Fibroblast of skin of abdomen (primary cell): ENCODE measurements around the gene TREX2.

Experiments used
- DNase-seq: peaks from one replicate; pipeline ENCODE4 v3.0.0-alpha.2; 2013

Gene TREX2

DNA sequence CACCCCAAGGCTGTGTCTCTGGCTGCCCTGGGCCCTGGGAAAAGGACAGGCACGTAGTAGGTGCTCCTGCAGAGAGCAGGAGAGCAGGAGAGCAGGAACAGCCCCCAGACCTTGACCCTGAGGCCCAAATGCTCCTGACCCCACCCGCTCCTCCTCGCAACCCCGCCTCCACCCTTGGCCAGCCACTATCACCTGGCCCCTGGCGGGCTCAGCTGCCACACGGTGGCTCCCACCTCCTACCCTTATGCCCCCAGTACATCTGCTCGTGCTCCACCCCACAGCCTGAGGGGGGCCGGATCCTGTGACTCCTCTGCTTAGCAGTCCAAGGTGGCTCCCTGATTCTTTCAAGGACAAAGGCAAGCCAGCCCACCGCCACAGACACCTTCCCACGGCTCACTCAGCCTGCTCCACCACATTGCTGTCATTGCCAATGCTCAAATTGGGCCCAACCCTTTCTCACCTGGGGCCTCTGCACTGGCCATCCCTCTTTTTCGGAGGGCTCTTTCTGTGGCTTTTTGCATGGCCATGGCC, 30.0 kb upstream of the TREX2 start:
- DNase-seq, result no peak

DNA sequence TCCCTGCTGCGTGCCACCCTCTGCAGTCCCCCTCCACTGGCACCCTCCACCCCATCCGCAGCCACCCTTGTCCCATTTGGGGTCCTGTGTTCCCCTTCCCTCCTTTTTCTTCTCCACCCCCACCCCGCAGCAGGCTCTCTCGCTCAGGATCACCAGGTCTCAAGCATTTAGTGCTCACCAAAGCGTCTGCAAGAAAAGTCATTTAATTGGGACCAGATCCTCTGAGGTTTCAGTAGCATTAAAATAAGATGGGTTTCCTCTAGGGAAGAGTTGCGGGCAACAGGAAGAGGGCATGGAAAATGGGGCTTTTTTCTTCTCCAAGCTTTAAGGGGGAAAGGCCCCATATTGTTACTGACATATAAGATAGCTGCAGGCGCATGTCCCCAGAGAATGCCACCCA, 29.4 kb upstream of the TREX2 start:
- peak; percentile 50 for DNase-seq

DNA sequence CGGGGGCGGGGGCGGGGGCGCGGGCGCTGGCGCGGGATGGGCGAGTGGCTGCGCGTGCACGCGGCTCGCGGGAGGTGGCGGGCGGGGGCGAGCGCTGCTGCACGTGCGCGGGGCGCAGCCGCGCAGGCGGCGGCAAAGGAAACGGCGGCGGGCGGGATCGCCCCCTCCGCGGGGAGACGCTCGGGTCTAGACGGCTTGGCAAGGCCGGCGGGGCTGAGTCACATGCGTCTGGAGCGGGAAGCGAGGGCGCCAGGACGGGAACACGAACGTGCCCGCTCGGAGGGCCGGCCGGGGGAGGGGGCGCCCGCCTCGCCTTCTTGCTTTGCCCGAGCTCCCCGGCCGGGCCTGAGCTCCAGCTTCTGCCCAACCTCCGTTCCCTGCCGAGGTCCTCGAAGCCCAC, 28.9 kb upstream of the TREX2 start:
- DNase-seq, result peak; percentile 86

DNA sequence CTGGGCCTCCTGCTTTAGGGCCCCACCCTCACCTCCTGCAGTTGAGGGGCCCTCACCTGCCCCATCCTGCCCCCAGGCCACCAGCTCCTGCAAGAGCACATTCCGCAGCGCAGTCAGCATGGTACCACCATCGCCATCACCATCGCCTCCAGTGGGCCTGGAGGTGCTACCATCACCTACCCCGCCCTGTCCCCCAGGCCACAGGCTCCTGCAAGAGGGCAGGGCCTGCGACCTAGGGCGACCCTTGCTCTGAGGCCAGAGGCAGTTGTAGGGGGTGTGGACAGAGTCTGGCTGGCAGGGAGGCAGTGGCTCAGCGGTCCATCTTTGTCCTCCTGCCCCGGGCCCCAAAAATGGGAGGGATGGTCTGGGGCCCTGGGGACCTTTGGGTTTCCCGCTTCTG, 28.4 kb upstream of the TREX2 start:
- no peak for DNase-seq

DNA sequence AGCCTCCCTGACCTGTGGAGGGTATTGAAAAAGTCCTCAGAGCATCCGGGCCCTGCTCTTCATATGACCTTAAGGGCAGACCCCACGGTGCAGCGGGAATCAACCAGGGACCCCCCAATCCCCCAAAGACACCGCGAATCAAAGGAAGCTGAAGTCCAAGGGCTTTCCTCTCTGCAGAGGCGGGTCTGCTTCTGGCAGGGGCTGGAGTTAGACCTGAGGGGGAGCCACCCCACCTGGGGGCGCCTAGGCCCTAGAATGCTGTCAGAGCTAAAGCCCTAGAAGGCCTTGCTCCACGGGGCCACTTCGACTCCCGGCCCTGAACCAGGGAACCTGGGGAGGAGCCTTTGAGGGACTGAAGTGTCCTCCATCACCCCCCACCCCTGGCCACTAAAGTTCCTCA, 27.3 kb upstream of the TREX2 start:
- DNase-seq, result no peak

DNA sequence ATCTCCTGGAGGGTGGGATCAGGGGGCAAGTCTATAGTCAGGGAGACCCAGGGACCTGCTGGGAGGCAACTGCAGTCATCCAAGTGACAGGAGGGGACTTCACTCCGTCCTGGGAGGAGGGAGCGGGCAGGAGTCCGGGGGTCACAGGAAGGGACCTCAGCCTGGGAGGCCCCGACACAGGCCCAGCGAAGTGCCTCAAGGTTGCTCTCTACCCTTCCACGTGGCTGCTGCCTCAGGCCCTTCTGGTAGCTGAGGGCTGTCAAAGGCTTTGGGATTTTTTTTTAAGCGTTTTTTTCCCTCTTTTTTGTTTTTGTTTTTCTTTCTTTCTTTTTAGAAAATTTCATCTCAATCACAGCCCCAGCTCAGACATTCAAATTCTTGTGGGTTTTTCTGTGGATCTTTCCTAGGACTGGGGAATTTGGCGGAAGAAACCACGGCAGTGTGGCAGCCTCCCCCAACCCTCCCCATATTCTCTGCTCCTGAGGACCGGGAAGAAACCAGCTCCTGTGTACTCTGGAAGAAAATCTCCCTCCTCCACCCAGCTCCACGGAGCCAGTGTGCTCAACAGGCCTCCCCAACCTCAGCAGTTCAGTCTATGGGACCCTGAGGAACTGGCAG, 25.9 kb upstream of the TREX2 start:
- DNase-seq, result peak; percentile 81

DNA sequence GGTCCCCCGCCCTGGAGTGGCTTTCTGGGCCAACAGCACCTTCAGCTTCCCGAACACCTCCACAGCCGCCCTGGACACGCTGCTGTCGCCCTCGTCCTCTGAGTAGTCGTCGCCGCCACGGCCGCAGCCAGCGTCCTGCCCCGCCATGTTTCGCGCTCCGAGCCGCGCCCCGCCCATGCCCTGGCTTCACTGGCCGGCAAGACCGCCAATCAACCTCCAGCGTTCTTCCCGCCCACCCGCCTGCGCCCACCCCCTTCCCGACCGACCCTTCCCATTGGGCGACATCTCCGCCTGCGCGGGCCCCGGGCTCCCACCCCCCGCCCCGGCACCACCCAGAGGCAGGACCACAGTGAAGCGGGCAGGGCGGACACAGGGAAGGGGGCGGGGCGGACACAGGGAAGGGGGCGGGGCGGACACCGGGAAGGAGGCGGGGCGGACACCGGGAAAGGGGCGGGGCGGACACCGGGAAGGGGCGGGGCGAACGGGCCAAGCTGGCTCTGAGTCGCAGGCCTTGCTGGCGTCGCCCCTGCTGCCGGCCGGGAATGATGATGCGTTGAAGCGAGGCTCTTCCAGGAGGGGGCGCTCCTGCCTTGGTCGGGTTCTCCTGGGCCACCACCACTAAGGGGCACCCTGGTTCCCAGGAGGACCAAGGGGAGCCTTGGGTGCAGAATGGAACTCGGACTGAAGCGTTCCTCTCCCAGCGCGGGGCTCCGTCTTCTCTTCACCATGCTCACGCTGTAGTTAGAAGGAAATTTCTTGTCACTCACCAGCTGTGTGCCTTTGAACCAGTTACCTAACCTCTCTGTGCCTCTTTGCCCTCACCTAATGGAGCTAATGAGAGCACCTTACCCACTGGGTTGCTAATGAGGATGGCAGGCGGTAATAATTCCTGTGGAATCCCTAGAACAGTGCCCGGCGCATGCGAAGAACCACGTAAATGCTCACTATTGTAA, 24.8 kb upstream of the TREX2 start, which contains the start of gene HAUS7:
Gene HAUS7, minus strand, starts transcription at position 166 of the 953 bp plus-strand sequence. Its CDS starts 19 bp downstream, at position 147.
- peak; percentile 91 for DNase-seq

DNA sequence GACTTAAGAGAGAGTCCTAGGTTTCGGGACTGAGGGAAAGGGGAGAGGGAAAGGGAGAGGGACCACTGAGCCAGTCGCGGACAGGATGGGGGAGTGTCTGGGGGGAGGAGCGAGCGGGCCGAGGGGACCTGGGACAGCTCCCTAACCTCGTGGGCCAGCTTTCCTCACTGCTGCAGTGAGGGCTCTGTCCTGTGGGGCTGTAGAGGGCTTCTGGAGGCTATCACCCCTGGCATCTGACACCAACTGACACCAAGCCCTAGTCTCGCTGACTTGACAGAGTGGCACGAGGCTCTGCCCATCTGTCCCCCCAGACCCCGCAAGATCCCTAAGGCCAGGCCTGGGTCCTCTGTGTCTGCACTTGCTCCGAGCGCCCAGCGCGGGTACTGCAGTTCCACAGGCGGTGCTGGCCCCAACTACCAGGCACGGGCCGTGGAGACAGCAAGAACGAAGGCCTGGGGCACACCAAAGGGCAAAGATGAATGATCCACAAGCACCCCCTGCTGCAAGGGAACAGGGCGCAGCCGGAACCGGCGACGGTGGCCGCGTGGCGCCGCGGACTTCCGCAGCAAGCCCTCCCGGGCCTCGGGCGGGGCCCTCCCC, 24.1 kb upstream of the TREX2 start:
- DNase-seq, result peak; percentile 3

DNA sequence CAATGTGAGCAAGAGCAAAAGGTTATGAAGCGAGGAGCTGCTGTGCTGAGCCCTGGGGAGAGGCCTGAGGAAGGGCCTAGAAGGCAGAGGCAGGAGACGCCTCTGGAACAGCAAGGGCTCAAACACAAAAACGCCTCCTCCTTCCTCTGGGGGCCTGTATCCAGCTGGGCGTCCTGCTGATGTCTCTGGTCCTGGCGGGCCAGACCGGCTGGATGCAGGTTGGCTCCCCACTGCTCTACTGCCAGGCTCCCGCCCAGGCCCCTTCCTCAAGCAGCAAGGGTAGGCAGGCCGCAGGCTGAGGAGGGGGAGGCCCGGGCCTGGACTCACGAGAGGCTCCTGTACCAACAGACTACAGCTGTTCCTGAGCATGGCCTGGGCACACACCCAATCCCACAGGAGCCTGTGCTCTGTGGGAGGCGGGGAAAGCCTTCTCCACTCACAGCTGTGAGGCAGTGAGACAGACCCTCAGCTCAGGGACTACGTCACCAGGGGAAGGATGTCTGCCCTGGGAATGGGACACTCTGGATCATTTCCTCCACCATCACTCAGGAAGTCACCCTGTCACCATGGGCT, 22.2 kb upstream of the TREX2 start:
- peak; percentile 25 for DNase-seq

DNA sequence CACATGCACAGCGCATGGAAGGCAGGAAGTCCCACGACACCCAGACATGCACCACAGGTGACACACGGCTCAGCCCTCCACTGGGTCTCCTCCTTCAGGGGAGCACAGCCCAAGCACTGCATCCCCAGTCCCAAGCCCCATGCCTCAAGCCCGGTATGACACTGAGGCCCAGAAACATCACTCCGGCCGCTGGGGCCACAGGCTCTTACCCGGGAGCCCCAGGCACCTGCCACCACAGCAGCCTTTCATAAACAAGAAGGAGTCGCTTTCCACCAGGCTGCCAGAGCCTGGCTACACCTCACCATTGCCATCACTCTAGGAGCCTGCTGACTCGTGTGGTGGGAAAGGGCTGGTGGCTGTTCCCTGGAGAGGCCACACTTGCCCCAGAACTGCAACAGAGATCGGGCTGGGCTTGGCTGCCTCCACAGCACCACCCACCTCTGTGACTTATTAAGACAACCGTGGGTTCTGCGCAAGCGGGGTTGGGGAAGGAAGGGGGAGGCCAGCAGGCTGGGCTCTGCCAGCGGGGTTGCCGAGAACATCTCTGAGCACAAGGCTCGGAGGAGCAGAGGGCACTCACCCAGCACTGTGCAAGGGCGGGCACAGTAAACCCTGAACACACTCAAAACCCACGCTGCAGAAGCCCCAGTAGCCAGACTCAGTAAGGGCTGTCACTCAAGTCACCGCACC, 20.0 kb upstream of the TREX2 start:
- no peak for DNase-seq

DNA sequence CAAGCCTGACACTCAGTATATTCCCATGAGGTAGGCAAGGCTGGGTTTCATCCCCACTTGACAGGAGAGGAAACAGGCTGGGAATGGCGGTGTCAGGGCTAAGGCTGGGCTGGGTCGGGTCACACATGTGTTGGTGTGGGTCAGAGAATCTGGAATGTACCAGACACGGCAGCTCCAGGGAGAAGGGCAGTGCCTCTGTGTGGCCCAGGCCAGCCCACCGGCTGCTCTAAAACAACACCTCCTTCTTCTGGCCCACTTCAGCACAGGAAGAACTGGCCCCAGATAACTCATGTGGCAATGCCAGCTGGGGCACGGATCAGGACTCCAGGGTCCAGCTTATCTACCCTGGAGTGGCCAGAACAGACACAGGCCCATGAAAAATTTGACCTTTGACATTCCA, 18.3 kb upstream of the TREX2 start:
- DNase-seq, result no peak

DNA sequence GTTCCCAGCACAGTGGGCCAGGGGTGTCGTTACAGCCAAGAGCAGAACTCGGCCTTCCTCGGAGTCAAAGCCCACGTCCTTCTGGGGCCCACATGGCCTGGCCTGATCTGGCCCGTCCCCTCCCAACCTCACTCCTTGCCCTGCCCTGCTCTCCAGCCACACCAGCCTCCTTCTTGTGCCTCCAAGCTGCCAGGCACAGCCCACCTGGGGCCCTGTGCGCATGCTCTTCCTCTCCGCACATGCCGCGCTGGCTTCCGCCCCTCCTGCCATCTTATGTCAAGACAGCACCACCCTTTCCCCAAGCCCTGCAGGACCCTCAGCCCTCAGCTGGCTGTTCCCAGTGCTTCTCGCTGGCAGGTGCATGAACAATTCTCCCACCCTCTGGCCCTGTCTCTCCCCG, 17.7 kb upstream of the TREX2 start:
- DNase-seq, result no peak

DNA sequence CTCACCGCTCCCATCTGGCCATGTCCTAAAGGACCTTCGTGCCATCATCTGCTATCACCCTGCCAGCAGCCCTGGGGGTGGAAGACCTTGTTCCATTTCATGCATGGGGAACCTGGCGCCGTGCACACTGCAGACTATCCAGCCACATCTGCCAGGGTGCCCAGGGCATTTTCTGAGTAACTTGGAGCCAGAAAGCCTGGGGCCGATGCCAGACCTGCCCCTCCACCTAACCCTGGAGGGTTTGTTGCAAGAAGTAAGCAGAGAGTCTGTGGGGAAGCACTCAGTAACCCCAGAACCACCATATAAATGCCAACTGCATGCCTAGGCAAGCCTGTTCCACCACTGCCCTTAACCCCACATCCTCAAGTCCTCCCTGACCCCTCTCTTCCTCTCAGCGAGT, 17.2 kb upstream of the TREX2 start:
- DNase-seq, result no peak

DNA sequence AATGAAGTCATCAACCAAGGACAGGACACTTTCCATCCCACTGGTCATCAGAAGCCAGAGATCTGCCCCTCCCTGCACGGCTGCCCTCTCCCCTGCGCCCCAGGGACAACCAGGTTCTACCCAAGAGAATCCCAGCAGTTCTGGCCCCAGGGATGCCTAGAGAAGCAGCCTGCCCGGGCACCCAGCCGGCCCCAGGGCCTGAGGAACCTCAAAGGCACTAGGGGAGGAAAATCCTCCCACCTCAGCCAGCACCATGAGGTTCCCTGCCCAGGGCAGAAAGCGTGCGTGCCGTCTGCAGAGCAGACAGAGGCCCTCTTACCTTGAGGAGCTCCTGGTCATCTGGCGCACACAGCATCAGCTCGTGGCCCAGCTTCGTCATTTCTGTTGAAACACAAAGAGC, 16.4 kb upstream of the TREX2 start:
- DNase-seq, result no peak

DNA sequence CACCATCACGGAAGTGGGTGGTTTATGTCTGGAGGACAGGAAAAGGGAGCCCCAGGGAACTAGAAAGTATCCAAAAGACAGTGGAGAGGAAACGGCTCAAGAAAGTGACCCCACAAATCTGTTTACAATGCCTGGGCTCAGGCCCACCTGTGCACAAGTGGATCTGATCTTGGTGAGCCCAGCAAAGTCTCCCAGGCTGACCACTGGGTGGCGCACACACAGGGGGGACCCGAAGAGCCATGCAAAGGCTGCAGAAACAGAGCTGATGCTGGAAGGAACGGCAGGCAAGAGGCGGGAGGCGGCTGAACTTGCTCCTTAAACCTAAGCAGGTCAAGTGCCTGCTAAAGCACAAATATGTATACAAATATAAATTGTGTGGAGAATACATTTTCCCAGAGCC, 15.0 kb upstream of the TREX2 start:
- DNase-seq, result peak; percentile 32

DNA sequence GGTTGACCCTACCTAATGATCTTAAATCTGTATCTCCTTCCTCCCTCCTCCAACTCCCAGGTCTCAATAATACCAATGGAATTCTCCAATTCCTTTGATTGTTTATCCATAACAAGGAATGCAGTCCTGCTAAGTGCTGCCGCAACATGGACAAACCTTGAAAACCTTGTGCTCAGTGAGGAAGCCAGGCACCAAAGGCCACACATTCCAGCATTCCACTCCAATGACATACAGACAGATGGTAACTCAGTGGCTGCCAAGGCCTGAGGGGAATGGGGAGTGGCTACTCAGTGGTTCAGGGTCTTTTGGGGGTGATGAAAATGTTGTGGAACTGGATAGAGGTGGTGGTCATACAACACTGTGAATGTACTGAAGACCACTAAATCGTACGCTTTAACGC, 14.1 kb upstream of the TREX2 start:
- peak; percentile 72 for DNase-seq

DNA sequence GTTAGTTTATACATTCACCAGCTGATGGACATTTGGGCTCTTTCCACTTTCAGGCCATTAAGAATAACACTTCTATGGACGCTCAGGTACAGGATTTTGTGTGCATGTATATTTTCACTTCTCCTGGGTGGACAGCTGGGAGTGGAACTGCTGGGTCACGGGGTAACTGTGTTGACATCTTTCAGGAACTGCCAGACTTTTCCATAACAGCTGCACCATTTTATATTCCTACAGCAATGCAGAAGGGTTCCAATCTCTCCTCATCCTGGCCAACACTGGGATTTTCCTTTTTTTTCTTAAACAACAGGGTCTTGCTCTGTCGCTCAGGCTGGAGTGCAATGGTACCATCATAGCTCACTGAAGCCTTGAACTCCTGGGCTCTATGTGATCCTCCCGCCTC, 12.6 kb upstream of the TREX2 start:
- DNase-seq, result no peak

DNA sequence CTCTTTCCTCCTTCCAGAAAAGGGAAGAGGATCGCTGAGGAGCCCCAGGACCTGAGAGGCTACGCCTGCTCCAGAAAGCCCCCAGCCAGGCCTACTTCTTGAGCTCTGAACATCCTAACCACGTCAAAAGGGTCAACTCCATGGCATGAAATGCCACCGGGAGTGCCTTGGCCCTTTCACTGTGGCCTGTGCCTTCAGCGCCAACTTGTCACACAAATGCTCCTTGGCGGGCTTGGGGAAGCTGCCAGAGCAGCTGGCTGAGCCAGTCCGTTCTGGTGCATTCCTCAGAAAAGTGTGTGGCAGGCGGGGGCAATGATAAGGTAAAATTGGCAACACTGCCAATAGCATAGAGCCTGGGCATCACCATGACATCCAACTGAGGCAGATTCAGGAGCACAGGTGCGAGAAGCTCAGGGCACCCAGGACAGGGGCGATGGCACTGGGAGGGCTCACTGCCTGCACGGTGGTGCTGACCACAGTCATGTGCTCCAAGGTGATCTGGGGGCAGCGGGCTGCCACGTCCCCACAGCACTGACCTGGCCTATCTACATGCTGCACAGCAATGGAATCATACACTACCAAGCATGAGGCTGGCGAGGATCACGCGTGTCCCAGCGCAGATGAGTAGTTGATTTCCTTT, 12.1 kb upstream of the TREX2 start:
- DNase-seq, result no peak

DNA sequence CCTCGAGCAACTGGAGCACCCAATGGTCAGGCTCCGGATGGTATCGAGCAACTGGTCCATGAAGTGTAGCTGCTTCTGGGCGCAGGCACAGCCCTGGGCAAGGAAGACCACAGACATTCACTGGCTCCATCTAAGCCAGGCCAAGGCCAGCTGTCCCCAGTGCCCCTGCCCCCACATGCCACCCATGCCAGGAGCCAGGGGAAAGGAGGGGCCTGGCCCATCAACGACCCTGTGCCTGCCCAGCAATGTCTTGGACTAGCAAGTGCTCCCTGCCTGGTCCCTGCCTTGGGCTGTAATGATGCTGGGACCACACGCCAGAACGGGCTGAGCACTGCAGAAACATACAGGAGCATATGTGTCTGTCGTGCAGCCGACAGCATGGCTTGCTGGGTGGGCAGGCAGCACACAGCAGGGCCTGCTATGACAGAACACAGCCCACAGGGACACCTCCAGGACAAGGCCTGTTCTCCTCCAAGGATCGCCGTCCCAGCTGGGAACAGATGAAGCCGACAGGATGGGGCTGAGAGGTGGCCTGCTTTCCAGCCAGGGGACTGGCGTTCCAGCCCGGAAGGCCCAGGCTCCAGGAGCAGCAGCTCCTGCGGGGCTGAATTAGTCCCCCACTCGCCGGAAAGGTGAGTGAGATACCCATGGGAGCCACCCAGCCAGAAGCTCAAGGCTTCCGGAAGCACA, 11.4 kb upstream of the TREX2 start:
- no peak for DNase-seq

DNA sequence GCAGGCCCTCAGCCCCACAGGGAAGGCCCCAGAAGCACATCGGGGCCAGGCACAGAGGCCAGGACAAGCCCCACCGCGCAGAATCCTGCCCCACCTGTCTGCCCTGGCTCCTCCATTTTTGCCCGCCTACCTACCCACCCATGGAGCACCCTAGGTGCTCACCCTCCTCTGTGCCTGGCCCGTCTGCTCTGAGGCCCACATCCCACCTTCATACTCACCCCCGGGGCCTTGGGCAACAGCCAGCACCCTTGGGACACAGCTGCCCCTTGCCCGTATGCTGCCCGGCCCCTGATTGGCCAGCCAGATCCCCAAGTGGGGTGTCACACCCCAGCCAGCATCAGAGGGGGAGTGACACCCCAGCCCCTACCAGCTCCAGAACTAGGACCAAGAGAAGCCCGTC, 10.8 kb upstream of the TREX2 start:
- DNase-seq, result no peak

DNA sequence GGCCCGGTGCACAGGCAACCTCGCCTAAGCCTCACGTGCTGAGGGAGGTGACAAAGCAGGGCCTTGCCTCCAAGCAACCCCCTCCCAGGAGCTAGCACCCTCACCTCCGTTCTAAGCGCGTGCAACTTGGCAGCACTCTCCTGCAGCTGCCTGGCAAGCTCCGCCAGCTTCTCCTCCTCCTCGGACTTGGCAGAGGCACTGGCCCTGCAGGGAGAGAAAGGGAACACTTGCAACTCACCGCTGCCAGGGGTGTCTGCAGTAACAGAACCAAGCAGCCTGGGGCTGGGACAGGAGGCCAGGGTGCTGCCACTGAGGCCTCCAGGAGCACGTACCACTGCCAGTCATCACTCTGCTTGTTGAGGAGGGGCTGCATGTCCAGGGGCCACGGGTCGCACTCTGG, 10.3 kb upstream of the TREX2 start:
- DNase-seq, result no peak
